NCI-H82 treated with DMSO at 0.1 percent for 48 hours (cell line): ENCODE measurements around the gene ZBTB38.

Experiments used
- DNase-seq: peaks from one replicate; lab custom pipeline; 2025; ENCODE audit not compliant: unreplicated experiment; lab: John Stamatoyannopoulos, UW

The ZBTB38 gene

DNA sequence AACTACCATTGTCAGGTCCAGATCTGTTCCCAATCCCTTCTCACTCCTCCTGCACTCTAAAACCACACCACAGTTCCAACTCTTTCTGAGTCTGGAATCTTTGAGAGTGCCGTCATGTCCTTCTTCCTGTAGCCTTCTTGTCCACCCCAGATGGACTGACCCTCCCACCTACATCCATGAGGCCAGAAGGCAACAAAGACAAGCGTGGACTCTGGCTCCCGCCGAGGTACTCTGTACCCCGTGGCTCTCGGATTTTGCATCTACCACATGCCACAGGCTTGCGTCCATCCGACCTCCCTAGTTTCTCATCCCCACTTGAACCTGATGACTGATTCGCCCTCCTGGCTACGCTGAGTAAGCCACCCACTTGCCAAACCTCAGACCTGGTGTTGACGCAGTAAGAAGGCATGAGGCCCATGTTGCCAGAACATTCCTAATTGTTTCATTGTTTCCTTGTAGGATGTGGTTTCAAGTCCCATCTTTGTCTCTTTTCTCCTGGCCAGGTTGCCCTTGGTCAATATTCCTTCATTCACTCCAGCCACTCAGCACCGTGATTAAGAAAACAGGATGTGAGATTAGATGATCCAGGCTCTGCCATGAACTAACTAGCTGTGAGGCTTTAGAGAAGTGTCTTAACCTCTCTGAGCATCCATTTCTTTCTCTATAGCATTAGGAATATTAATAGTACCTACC, 1.1 kb upstream of the ZBTB38 start:
- no peak for DNase-seq

DNA sequence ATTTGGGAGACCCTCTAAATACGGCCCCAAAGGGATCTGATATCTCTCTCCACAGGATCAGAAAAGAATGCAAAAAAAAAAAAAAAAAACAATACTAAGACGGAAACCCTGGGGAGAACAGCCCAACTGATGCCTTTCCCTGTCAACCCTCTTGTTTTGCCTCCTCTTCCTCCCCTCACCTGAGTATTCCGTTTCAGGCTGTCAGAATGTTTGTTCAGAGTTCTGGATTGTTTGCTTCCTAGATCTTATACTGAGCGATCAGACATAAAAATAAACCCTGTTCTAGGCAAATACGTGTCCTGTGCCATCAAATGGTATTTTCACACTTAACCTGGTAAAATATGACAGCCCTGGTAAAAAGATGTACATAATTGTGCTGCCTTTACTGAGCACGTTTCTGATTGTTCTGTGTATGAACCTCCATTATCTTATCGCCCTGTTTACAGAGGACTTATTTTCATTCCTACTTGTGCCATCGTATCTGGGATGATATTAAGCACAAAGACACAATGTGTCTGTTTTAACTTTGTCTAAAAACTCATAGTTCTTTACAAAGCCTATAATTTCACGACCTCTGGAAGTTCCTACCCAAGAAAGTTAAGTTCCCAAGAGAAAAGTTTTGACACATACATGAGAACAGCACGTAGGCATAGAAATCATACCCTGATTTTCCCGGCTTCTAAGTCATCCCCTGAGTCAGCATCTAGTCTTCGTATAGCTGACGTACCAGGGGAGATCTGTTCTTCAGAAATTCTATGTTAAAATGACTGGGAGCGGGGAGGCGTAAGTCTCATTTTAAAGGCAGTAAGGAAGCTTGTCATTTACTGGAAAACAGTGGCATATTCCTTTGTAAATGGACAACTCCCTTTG, 856 bp downstream of the ZBTB38 start:
- no peak for DNase-seq

DNA sequence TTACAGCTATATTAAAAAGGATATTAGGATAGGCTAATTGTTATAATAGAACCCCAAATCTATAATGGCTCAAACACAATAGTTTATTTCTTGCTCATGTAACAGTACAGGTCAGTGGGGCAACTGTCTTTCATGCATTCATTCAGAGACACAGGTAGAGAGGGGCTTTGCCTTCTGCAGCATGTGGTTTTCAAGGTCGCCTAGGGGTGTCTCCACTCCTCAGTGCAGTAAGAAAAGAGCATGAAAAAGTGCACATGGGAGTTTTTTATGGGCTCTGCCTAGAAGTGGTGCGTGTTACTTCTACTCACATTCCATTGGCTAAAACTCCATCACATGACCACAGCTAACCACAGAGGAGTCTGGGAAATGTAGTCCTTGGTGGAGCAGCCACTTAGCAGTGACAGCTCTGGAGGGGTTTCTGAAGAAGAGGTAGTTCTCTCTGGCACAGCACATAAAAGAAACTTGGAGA, 1.8 kb downstream of the ZBTB38 start:
- DNase-seq, result peak; percentile 91

GRCh38 chr3:141371882-141372281, 3.6 kb downstream of the ZBTB38 start:
- no peak for DNase-seq

GRCh38 chr3:141372656-141373055, 4.4 kb downstream of the ZBTB38 start:
- DNase-seq, result peak; percentile 62

DNA sequence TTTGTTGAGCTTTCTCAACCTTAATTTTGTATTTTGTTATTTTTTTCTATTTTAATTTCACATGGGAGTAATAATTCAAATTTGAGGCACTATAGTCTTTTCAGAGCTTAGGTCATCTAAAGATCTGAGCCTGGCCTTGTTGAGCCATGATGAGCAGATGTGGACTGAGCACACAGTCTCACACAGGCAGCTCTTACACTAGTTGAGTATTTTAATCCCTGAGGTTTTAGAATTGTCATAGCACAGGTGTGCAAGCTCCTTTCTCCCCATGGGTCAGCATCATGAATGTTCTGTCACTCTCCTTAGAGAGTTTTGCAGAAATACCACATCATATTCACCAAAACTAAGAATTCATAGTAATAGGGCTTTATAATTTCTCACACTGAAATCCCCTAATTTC, 4.9 kb downstream of the ZBTB38 start:
- peak; percentile 39 for DNase-seq

DNA sequence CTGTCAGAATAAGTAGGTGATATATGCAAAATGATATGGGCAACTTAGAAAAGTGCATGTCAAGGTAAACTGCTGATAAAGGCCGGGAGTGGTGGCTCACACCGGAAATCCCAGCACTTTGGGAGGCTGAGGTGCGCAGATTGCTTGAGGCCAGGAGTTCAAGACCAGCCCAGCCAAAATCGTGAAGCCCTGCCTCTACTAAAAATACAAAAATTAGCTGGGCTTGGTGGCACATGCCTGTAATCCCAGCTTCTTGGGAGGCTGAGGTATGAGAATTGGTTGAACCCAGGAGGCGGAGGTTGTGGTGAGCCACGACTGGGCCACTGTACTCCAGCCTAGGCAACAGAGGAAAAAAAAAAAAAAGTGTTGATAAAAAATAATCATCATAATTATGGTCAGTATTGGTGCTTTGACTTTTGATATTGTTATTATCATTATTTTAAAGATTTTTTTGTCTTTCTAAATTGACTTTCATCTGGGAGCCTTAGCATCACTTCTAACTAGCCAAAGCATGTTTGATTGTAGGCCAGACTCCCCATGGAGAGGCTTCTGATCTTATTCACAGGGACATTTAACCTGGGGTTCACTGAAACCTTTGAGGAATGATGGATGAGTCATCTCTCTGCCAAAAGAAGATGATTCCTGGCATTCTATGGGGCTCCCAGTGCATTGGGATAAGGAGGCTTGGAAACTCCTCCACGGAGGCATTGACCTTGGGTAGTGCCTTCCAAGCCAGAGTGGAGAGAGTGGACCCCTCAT, 5.6 kb downstream of the ZBTB38 start:
- DNase-seq, result no peak

GRCh38 chr3:141375381-141376301, 7.3 kb downstream of the ZBTB38 start:
- DNase-seq, result no peak

DNA sequence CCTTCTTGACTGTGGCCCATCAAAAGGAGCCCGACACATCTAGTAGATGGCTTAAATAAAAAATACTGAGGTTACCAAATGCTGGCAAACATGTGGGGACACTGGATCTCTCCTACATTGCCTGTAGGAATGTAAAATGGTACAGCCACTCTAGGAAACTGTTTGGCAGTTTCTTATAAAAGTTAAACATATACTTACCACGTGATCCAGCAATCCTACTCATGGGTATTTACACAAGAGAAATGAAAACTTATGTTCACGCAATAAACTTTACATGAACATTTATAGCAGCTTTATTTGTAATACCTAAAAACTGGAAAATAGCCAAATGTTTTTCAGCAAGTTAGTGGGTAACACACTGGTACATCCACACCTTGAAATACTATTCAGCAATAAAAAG, 9.1 kb downstream of the ZBTB38 start:
- DNase-seq, result no peak

GRCh38 chr3:141378556-141378955, 10.3 kb downstream of the ZBTB38 start:
- DNase-seq, result no peak

GRCh38 chr3:141379250-141379966, 11.1 kb downstream of the ZBTB38 start:
- no peak for DNase-seq

- no peak for DNase-seq
These were observed 12.0 kb downstream of the ZBTB38 start for GRCh38 chr3:141380279-141380678.

- DNase-seq, result no peak
These were observed 12.7 kb downstream of the ZBTB38 start for GRCh38 chr3:141380987-141381386.

GRCh38 chr3:141382571-141382970, 14.3 kb downstream of the ZBTB38 start:
- DNase-seq, result peak; percentile 98

- DNase-seq, result peak; percentile 49
These were observed 15.3 kb downstream of the ZBTB38 start for GRCh38 chr3:141383555-141384129.

DNA sequence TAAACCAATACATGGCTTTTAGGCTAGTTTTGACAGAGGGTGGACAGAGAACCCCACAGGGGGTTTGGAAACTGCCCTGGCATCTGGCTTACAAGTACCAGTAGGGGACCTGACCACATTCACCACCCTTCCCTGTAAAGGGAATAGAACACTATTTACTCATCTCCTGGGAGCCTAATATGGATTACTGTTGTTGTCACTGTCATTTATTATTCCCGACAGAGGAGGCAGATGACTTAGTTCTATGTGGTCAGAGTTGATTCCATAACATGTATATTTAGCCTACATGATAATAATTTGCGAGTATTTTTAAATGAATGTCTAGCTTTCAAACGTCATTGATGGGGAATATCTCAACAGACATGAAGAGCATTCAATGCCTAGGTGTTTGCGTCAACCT, 15.9 kb downstream of the ZBTB38 start:
- peak; percentile 69 for DNase-seq

GRCh38 chr3:141384575-141384974, 16.3 kb downstream of the ZBTB38 start:
- DNase-seq, result no peak

DNA sequence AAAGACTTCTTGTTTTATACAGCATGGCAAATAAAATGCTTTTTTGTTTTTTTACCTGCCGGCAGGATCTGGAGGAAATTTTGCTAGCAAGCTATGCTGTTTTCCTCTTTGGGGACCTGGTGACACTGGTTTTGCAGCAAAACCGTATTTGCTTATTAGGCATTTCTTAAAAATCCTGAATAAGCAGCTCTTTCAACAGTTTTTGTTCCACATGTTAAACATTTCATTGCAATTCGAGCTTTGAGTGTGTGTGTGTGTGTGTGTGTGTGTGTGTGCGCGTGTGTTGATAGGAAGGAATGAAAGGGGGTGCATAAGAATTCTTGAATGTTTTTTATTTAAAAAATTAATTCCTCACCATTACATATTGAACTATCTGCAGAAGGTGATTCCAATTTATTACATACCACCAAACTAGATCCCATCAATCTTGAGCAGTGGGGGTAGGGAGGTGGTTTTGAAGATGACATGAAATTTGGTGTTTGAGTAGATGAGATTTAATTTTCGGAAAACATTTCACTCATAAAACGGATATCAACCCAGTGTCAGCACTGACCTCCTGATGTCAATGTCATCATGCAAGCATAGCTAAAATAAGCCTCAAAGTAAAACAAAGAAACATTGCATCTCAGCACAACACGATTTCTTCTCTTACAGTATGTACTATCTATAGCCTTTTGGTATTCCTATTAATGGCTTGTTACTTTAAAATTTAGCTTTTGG, 17.3 kb downstream of the ZBTB38 start:
- no peak for DNase-seq

DNA sequence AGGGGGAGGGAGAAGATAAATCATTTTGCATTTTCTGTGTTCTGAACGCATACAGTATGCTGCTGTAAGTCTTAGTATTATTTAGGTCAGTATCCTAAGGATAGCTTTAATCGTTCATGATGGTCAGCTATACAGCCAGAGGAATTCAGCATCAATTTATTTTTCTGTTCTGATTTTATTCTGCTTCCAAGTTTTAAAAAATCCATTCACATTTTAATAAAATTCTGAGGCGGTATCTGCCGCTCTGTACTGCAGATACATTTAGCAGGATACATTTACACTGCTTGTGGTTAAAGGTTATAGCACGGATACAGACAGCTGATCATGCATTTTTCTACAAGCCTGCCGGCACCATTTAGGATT, 17.8 kb downstream of the ZBTB38 start:
- DNase-seq, result peak; percentile 35
